ENCODE measurements around the gene PLBD1. TPM values are rescaled to one million over a fixed set of nuclear protein-coding genes. Genes with fewer than 3 reads are reported as not detected.

Gene PLBD1
- polyA plus RNA-seq, 1 donor (not counting 4 experiments of a cell fraction or from before 2014, with no cell fraction given): 7.2 TPM

GRCh38 chr12:14591719-14592118, 24.0 kb upstream of the PLBD1 start:
- no peak for FAIRE-seq

DNA sequence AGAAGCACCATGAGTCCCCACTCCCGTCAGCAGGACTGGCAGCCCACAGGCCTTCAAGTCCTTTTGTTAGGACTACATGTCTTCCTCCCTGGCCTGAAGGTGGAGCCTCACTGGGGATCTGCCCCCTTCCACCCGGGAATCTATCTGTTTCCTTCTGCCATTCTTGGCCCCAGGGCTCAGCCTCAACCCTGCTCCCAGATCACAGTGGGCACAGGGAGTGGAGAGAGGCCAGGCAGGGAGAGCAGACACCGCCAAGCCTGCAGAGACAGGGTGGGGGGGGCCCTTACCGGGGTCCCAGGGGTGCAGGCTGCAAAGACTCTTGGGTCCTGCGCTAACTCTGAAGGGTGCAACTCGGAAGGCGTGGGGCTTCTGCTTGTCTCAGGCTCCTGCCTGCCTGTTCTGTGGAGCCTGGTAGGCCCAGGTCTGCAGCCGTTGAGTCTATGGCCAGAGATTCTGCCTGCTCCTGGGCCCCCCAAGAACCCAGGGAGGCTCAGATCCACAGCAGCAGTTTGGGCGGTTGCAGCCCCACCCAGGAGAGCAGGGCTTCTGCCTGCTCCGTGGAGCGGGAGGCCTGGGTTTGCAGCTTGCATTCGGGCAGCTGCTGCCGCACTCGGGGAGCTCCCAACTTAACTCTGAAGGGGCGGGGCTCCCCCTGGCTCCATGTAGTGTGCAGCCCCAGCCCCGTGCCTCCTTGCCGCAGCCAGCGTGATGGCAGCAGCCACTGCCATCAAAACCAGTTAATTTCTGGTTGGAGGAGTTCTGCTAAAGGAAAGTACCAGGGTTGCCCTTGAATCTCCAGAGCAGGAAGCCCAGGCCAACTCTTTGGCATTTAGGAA, 21.7 kb upstream of the PLBD1 start:
- no peak for DNase-seq (ENCODE audit: low read depth, low spot score)
- Histone ChIP-seq H3K4me2 (ENCODE audit: control insufficient read depth, extremely low read depth, insufficient read depth, low read depth, low read length) (no peak overlapping the region), H3K79me2 (ENCODE audit: control insufficient read depth, insufficient read depth, low read length) (no peaks in the 10 kb centered on the region), H3K9me1 (ENCODE audit: control insufficient read depth, extremely low read depth, insufficient read depth, low read length) (no peaks in the 10 kb centered on the region), H3K27ac (ENCODE audit: control insufficient read depth, insufficient read depth, low read length) (no peak overlapping the region), H3K9ac (ENCODE audit: control insufficient read depth, extremely low read depth, insufficient read depth, low read length) (no peak overlapping the region), H3K27me3 (ENCODE audit: control insufficient read depth, extremely low read depth, insufficient read depth, low read length) (no peaks in the 10 kb centered on the region), H3K4me1 (ENCODE audit: control insufficient read depth, extremely low read depth, insufficient read depth, low read length) (no peaks in the 10 kb centered on the region), H3K4me3 (ENCODE audit: control insufficient read depth in 2 of 3, extremely low read depth in 1 of 3, insufficient read depth in 2 of 3, low read depth in 1 of 3, low read length in 3 of 3) (no peak overlapping the region), H3K36me3 (ENCODE audit: control insufficient read depth in 2 of 2, extremely low read depth in 1 of 2, insufficient read depth in 2 of 2, low read length in 2 of 2) (no peaks in the 10 kb centered on the region), H3K9me3 (ENCODE audit: control insufficient read depth, low read depth, low read length) (no peaks in the 10 kb centered on the region), H2AFZ (ENCODE audit: control insufficient read depth, low read length) (no peak overlapping the region), H4K20me1 (ENCODE audit: control insufficient read depth, extremely low read depth, insufficient read depth, low read length) (no peaks in the 10 kb centered on the region)
- TF ChIP-seq EZH2 (IDR thresholded peaks at IDR 0.05; ENCODE audit: low read length) (no peak), CTCF (optimal IDR thresholded peaks at IDR 0.05 in 1 of 3, IDR thresholded peaks at IDR 0.05 in 1 of 3, conservative IDR thresholded peaks at IDR 0.05 in 1 of 3; ENCODE audit: extremely low read depth in 1 of 3, insufficient read depth in 2 of 3, low read length in 3 of 3) (no peak)
- dilution Hi-C loops (cut with MboI; ENCODE audit: extremely low pct_ligation_motif_present, low sequenced_read_pairs): no loop called here
- no peak for FAIRE-seq

More at GRCh38 chr12:14591719-14592118, 24.0 kb upstream of the PLBD1 start:
- no peak for DNase-seq (ENCODE audit: low read depth, low spot score)
- H3K4me2 ChIP-seq (ENCODE audit: control insufficient read depth, extremely low read depth, insufficient read depth, low read depth, low read length): no peak overlapping the region
- H3K79me2 ChIP-seq (ENCODE audit: control insufficient read depth, insufficient read depth, low read length): no peaks in the 10 kb centered on the region
- H3K27me3 ChIP-seq (ENCODE audit: control insufficient read depth, extremely low read depth, insufficient read depth, low read length): no peaks in the 10 kb centered on the region
- no peak overlapping the region for H3K27ac ChIP-seq (ENCODE audit: control insufficient read depth, insufficient read depth, low read length)
- H3K9me1 ChIP-seq (ENCODE audit: control insufficient read depth, extremely low read depth, insufficient read depth, low read length): no peaks in the 10 kb centered on the region
- H3K4me3 ChIP-seq (ENCODE audit: control insufficient read depth in 2 of 3, extremely low read depth in 1 of 3, insufficient read depth in 2 of 3, low read depth in 1 of 3, low read length in 3 of 3): no peak overlapping the region
- no peaks in the 10 kb centered on the region for H3K4me1 ChIP-seq (ENCODE audit: control insufficient read depth, extremely low read depth, insufficient read depth, low read length)
- H4K20me1 ChIP-seq (ENCODE audit: control insufficient read depth, extremely low read depth, insufficient read depth, low read length): no peaks in the 10 kb centered on the region
- H2AFZ ChIP-seq (ENCODE audit: control insufficient read depth, low read length): no peak overlapping the region
- H3K9me3 ChIP-seq (ENCODE audit: control insufficient read depth, low read depth, low read length): no peaks in the 10 kb centered on the region
- dilution Hi-C loops (cut with MboI; ENCODE audit: extremely low pct_ligation_motif_present, low sequenced_read_pairs): no loop called here
- no peaks in the 10 kb centered on the region for H3K36me3 ChIP-seq (ENCODE audit: control insufficient read depth in 2 of 2, extremely low read depth in 1 of 2, insufficient read depth in 2 of 2, low read length in 2 of 2)
- no peak overlapping the region for H3K9ac ChIP-seq (ENCODE audit: control insufficient read depth, extremely low read depth, insufficient read depth, low read length)
- no peak for TF ChIP-seq EZH2 (IDR thresholded peaks at IDR 0.05; ENCODE audit: low read length)
- TF ChIP-seq CTCF (optimal IDR thresholded peaks at IDR 0.05 in 1 of 3, IDR thresholded peaks at IDR 0.05 in 1 of 3, conservative IDR thresholded peaks at IDR 0.05 in 1 of 3; ENCODE audit: extremely low read depth in 1 of 3, insufficient read depth in 2 of 3, low read length in 3 of 3): no peak

All from keratinocyte (primary cell).